ENCODE measurements around the gene HPCAL1. TPM values are rescaled to one million over a fixed set of nuclear protein-coding genes. Genes with fewer than 3 reads are reported as not detected.

HPCAL1 gene
- total and polyA plus RNA-seq, 2 experiments from 2014 or later: 8.3 to 25.4 TPM

DNA sequence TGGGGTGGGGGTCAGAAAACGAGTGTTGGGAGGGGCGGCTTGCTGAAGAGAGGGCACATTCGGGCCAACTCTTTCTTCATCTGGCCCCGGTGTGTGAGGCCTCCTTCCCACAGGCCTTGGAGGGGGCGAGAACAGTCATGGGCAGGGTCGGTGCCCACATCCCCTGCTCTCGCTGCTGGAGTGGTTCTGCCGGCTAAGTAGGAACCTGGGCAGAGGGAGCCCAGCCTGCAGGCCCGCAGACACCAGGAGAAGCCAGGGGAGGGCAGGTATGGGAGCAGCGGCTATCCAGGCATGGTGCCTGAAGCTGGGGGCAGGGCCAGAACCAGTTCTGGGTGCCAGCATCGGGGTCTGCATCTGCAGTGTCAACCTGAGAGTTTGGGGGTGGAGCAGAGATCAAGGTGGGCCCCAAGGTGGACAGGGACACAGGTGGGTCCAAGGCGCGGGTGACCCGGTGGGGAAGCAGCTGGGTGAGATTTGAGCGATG, 46.6 kb upstream of the HPCAL1 start:
- H3K27ac ChIP-seq (ENCODE audit: low read depth): no peak overlapping the region
- ATAC-seq (no peak), DNase-seq (ENCODE audit: low spot score) (no peak)
- H3K36me3 Mint-ChIP-seq (ENCODE audit: low read depth): no peaks in the 10 kb centered on the region
- no peak overlapping the region for H3K4me3 Mint-ChIP-seq
- peaks cover 8% of the 10 kb centered on the region; the same call in 1 of the 2 replicates for H3K4me1 ChIP-seq (ENCODE audit: insufficient read depth)
- no peaks in the 10 kb centered on the region for H3K9me2 ChIP-seq (ENCODE audit: insufficient read depth)
- H3K36me3 ChIP-seq (ENCODE audit: insufficient read depth): no peaks in the 10 kb centered on the region
- no peak for TF ChIP-seq STAT1 (IDR thresholded peaks at IDR 0.05; ENCODE audit: unreplicated experiment)
- no peak for TF ChIP-seq EZH2phosphoT487 (IDR thresholded peaks at IDR 0.05; ENCODE audit: unreplicated experiment)
- TF ChIP-seq, protein P1, sequence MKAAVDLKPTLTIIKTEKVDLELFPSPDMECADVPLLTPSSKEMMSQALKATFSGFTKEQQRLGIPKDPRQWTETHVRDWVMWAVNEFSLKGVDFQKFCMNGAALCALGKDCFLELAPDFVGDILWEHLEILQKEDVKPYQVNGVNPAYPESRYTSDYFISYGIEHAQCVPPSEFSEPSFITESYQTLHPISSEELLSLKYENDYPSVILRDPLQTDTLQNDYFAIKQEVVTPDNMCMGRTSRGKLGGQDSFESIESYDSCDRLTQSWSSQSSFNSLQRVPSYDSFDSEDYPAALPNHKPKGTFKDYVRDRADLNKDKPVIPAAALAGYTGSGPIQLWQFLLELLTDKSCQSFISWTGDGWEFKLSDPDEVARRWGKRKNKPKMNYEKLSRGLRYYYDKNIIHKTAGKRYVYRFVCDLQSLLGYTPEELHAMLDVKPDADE (IDR thresholded peaks at IDR 0.05): no peak
- TF ChIP-seq ZNF114 (CRISPR knock-in tag; IDR thresholded peaks at IDR 0.05): no peak
- TF ChIP-seq, protein P2, sequence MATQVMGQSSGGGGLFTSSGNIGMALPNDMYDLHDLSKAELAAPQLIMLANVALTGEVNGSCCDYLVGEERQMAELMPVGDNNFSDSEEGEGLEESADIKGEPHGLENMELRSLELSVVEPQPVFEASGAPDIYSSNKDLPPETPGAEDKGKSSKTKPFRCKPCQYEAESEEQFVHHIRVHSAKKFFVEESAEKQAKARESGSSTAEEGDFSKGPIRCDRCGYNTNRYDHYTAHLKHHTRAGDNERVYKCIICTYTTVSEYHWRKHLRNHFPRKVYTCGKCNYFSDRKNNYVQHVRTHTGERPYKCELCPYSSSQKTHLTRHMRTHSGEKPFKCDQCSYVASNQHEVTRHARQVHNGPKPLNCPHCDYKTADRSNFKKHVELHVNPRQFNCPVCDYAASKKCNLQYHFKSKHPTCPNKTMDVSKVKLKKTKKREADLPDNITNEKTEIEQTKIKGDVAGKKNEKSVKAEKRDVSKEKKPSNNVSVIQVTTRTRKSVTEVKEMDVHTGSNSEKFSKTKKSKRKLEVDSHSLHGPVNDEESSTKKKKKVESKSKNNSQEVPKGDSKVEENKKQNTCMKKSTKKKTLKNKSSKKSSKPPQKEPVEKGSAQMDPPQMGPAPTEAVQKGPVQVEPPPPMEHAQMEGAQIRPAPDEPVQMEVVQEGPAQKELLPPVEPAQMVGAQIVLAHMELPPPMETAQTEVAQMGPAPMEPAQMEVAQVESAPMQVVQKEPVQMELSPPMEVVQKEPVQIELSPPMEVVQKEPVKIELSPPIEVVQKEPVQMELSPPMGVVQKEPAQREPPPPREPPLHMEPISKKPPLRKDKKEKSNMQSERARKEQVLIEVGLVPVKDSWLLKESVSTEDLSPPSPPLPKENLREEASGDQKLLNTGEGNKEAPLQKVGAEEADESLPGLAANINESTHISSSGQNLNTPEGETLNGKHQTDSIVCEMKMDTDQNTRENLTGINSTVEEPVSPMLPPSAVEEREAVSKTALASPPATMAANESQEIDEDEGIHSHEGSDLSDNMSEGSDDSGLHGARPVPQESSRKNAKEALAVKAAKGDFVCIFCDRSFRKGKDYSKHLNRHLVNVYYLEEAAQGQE (IDR thresholded peaks at IDR 0.05; ENCODE audit: unreplicated experiment): no peak
- no peak for TF ChIP-seq POLR2AphosphoS5 (IDR thresholded peaks at IDR 0.05; ENCODE audit: low read depth)
- no peak for TF ChIP-seq CTCF (conservative IDR thresholded peaks at IDR 0.05; ENCODE audit: low read depth in 2 of 2)
- TF ChIP-seq, protein P3, sequence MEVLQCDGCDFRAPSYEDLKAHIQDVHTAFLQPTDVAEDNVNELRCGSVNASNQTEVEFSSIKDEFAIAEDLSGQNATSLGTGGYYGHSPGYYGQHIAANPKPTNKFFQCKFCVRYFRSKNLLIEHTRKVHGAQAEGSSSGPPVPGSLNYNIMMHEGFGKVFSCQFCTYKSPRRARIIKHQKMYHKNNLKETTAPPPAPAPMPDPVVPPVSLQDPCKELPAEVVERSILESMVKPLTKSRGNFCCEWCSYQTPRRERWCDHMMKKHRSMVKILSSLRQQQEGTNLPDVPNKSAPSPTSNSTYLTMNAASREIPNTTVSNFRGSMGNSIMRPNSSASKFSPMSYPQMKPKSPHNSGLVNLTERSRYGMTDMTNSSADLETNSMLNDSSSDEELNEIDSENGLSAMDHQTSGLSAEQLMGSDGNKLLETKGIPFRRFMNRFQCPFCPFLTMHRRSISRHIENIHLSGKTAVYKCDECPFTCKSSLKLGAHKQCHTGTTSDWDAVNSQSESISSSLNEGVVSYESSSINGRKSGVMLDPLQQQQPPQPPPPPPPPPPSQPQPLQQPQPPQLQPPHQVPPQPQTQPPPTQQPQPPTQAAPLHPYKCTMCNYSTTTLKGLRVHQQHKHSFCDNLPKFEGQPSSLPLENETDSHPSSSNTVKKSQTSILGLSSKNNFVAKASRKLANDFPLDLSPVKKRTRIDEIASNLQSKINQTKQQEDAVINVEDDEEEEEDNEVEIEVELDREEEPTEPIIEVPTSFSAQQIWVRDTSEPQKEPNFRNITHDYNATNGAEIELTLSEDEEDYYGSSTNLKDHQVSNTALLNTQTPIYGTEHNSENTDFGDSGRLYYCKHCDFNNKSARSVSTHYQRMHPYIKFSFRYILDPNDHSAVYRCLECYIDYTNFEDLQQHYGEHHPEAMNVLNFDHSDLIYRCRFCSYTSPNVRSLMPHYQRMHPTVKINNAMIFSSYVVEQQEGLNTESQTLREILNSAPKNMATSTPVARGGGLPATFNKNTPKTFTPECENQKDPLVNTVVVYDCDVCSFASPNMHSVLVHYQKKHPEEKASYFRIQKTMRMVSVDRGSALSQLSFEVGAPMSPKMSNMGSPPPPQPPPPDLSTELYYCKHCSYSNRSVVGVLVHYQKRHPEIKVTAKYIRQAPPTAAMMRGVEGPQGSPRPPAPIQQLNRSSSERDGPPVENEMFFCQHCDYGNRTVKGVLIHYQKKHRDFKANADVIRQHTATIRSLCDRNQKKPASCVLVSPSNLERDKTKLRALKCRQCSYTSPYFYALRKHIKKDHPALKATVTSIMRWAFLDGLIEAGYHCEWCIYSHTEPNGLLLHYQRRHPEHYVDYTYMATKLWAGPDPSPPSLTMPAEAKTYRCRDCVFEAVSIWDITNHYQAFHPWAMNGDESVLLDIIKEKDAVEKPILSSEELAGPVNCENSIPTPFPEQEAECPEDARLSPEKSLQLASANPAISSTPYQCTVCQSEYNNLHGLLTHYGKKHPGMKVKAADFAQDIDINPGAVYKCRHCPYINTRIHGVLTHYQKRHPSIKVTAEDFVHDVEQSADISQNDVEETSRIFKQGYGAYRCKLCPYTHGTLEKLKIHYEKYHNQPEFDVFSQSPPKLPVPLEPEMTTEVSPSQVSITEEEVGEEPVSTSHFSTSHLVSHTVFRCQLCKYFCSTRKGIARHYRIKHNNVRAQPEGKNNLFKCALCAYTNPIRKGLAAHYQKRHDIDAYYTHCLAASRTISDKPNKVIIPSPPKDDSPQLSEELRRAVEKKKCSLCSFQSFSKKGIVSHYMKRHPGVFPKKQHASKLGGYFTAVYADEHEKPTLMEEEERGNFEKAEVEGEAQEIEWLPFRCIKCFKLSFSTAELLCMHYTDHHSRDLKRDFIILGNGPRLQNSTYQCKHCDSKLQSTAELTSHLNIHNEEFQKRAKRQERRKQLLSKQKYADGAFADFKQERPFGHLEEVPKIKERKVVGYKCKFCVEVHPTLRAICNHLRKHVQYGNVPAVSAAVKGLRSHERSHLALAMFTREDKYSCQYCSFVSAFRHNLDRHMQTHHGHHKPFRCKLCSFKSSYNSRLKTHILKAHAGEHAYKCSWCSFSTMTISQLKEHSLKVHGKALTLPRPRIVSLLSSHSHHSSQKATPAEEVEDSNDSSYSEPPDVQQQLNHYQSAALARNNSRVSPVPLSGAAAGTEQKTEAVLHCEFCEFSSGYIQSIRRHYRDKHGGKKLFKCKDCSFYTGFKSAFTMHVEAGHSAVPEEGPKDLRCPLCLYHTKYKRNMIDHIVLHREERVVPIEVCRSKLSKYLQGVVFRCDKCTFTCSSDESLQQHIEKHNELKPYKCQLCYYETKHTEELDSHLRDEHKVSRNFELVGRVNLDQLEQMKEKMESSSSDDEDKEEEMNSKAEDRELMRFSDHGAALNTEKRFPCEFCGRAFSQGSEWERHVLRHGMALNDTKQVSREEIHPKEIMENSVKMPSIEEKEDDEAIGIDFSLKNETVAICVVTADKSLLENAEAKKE (CRISPR knock-in tag; IDR thresholded peaks at IDR 0.05): no peak
- TF ChIP-seq ZNF331 (CRISPR knock-in tag; IDR thresholded peaks at IDR 0.05; ENCODE audit: low read depth): no peak
- TF ChIP-seq CREB1 (CRISPR knock-in tag; IDR thresholded peaks at IDR 0.05; ENCODE audit: low read depth): no peak
- TF ChIP-seq JUNB (IDR thresholded peaks at IDR 0.05; ENCODE audit: unreplicated experiment): no peak
- no peak for TF ChIP-seq NANOG (IDR thresholded peaks at IDR 0.05; ENCODE audit: borderline replicate concordance)
- H3K9me3 Mint-ChIP-seq: no peaks in the 10 kb centered on the region; the same call in 2 of the 3 replicates
- H4K20me1 ChIP-seq (replicated peaks; ENCODE audit: insufficient read depth): no peaks in the 10 kb centered on the region
- H3K4me3 ChIP-seq: no peak overlapping the region
- H2AFZ ChIP-seq: no peak overlapping the region
- no peaks in the 10 kb centered on the region for H3K79me2 ChIP-seq (replicated peaks; ENCODE audit: insufficient read depth)
- H3F3A ChIP-seq (replicated peaks; ENCODE audit: low read depth): no peaks in the 10 kb centered on the region
- no peaks in the 10 kb centered on the region for H3K27me3 ChIP-seq (ENCODE audit: insufficient read depth)
- H3K4me2 ChIP-seq: no peak overlapping the region
- H3K27ac Mint-ChIP-seq: no peak overlapping the region
- peaks cover 10% of the 10 kb centered on the region for H3K4me1 Mint-ChIP-seq
- peaks cover 10% of the 10 kb centered on the region for H3K27me3 Mint-ChIP-seq (ENCODE audit: insufficient read depth, low read depth, poor library complexity)

Measured in GM23338 (cell line).